Stimulated activated CD4-positive, alpha-beta T cell treated with anti-CD3 and anti-CD28 coated beads, TNF-alpha, amount 100 ng/mL, for 4 hours (primary cell): ENCODE data around the gene LRBA.
"Not testable (repeated sequence)": the region's sequence is repeated elsewhere in the genome, so short reads cannot be mapped to it uniquely, and the experiment has no call there.

Experiments
- DNase-seq, 3 experiments: peaks; one replicate each; pipeline ENCODE4 v3.0.0-alpha.2; 2020; ENCODE audit warnings: low read depth in 3 of 3

Gene LRBA

GRCh38 chr4:150974252-150974640 is 40.8 kb downstream of the LRBA start:
- DNase-seq = no peak

- no peak for DNase-seq
These were observed 41.3 kb downstream of the LRBA start for GRCh38 chr4:150973626-150974251.

DNA sequence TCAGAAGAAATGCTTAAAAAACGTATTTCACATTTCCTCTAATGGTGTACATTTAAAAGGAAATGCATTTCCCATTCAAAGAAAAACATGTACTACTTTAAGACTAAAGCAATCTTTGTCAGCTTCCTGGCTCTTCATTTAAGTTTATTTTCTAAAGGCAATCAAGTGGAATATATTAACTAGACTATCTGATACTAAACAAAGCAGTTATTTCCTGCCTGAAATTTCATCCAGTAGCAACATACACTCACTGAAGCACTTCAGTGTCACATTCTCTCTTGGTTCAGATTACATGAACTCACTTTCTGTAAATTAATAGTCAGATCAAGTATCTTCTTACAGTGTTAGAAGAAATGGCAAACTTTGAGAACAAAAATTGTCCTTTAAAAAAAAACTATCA is 42.5 kb downstream of the LRBA start:
- no peak for DNase-seq

DNA sequence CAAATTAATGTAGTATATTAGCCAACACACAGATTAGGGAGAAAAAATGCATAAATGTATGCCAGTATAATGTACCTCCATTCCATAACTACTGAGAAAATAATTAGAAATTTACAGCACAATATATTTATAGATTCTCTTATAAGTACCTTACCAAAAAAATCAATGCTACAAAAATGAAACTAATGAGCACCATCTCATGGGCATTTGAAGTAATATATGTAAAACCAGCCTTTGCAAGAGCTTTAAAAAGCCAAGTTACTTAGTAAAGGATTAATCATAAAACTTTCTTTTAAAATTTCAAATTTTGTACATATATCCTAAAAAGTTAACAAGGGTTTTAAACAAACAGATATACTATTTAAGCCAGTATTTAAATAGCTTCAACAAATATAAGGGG is 43.2 kb downstream of the LRBA start:
- DNase-seq = no peak

GRCh38 chr4:150970685-150971151 is 44.4 kb downstream of the LRBA start:
- no peak for DNase-seq

DNA sequence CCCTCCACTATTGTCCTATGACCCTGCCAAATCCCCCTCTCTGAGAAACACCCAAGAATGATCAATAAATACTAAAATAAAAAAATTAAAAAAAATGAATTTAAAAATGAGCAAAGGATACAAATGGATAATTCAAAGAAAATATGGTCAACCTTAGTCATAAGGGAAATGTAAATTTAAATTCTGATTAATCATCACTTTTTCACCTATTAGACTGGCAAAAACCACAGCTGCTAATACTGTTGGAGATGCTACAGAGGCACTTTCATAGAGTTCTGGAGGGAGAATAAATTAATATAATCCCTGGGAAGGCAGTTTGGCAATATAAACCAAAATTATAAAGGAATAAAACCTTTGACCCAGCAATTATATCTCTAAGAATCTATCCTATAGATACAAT is 50.3 kb downstream of the LRBA start:
- no peak for DNase-seq

DNA sequence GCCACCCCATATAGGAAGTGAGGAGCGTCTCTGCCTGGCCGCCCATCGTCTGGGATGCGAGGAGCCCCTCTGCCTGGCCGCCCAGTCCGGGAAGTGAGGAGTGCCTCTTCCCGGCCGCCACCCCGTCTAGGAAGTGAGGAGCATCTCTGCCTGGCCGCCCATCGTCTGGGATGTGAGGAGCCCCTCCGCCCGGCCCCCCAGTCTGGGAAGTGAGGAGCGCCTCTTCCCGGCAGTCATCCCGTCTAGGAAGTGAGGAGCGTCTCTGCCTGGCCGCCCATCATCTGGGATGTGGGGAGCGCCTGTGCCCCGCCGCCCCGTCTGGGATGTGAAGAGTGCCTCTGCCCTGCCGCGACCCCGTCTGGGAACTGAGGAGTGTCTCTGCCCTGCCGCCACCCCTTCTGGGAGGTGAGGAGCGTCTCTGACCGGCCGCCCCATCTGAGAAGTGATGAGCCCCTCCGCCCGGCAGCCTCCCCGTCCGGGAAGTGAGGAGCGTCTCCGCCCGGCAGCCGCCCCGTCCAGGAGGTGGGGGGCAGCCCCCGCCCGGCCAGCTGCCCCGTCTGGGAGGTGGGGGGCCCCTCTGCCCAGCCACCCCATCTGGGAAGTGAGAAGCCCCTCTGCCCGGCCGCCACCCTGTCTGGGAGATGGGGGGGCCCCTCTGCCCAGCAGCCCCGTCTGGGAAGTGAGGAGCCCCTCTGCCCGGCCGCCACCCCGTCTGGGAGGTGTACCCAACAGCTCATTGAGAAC is 51.3 kb downstream of the LRBA start:
- not testable (repeated sequence) for DNase-seq

- DNase-seq = no peak
These were observed 52.8 kb downstream of the LRBA start for GRCh38 chr4:150962245-150962644.

DNA sequence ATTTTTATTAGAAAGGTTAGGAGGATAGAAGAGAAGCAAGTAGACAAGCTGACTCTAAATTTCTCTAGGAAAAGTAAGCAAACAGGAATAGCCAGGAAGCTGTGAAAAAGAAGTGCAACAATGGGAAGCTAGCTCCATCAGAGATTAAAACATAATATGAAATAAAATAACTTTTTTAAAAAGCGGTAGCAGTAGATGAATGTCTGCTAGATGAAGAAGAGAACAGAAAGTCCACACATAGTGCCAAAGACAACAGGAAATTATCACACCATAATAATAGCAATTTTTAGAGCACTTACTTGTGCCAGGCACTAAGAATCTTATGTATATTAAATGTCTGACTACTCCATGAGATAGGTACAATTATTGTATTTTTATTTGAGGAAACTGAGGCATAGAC is 53.5 kb downstream of the LRBA start:
- DNase-seq = no peak

DNA sequence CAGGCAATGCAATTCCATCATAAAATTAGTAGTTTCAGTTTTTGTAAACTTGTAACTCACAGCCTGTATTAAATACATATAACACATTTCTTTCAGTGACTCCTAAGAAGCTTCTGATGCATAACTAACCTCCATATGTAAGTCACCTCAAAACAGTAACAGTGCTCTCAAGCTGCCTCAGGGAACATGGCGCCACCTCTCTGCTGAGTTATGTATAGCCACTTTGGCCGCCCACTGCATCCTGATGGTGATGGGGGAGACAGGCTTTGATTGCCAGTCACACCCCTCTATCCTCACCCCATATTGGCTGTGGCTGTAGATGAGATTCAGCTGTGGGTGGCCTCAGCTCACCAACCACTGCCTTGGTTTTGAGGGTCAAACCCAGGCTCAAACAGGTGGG is 54.3 kb downstream of the LRBA start:
- DNase-seq = peak in 2 of 3 experiments; percentile 14 to 16

GRCh38 chr4:150960079-150960478 is 55.0 kb downstream of the LRBA start:
- DNase-seq = no peak

GRCh38 chr4:150957981-150958380 is 57.1 kb downstream of the LRBA start:
- DNase-seq = not testable (repeated sequence)

DNA sequence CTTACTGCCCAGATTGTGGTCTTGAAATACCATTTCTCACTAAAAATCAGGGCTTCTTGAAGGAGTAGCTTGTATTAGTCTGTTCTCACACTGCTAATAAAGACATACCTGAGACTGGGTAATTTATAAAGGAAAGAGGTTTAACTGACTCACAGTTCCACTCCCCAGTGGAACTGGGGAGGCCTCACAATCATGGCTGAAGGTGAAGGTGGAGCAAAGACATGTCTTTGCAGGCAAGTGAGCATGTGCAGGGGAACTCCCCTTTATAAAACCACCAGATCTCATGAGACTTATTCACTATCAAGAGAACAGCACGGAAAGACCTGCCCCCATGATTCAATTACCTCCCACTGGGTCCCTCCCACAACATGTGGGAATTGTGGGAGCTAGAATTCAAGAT is 58.0 kb downstream of the LRBA start:
- not testable (repeated sequence) for DNase-seq

GRCh38 chr4:150953916-150954315 is 61.2 kb downstream of the LRBA start:
- not testable (repeated sequence) for DNase-seq

GRCh38 chr4:150952167-150952845 is 62.8 kb downstream of the LRBA start:
- DNase-seq = no peak

DNA sequence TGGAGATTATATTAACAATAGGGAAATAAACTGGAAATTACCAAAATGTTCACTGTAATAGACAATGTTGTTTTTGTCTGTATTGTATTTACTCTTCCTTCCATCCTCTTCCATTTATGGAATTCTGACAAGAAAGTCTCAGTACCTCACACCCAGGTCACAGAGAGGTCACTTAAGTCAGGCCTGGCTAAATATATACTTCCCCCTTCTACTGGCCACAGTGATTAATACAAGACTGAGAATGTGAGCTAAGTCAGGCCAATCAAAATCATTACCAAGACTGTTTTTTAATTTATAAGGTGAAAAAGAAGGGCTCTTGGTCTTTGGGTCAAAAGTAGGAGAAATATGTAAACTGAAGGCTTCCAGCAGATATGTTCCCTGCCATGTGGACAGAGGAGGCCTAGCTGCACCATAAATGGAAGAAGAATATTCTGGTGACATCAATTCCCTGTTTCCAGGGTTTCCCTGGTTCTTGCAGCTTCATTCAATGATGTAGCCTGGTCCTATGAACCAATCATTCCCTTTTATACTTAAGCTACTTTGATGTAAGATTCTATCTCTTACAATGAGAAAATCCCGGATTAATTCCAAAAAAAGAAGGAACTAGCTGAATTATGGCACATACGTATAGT is 64.3 kb downstream of the LRBA start:
- no peak for DNase-seq

- no peak for DNase-seq
These were observed 65.1 kb downstream of the LRBA start for GRCh38 chr4:150949943-150950342.

- DNase-seq = no peak
These were observed 65.7 kb downstream of the LRBA start for GRCh38 chr4:150949342-150949741.

DNA sequence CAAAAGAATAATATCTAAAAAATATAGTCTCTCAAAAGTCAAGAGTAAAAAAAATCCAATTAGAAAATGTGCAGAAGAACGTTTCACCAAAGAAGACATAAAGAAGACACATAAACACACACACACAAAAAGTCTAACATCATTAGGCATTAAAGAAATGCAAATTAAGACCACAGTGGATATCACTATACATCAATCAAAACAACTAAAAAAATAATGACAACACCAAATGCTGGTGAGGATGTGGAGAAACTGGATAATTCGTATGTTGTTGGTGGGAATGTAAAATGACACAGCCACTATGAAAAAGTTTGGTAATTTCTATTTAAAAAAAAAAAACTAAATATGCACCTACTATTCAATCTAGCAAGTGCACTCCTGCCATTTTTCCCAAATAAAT is 66.4 kb downstream of the LRBA start:
- DNase-seq = no peak

- no peak for DNase-seq
These were observed 67.0 kb downstream of the LRBA start for GRCh38 chr4:150948074-150948473.

GRCh38 chr4:150944660-150945059 is 70.4 kb downstream of the LRBA start:
- DNase-seq = no peak

- no peak for DNase-seq
These were observed 71.3 kb downstream of the LRBA start for GRCh38 chr4:150943818-150944217.
